ENCODE results near the gene TBC1D1. TPM values are rescaled to one million over a fixed set of nuclear protein-coding genes. Genes with fewer than 3 reads are reported as not detected.

The TBC1D1 gene
- total and polyA plus RNA-seq, 4 experiments from 2014 or later: 15.3 to 46.7 (median 34.3) TPM

GRCh38 chr4:38007645-38008044 is 116.8 kb downstream of the TBC1D1 start:
- no peaks in the 10 kb centered on the region for H3K27me3 ChIP-seq (ENCODE audit: insufficient read depth, low read length)
- no peak overlapping the region for H3K4me3 ChIP-seq (ENCODE audit: low read length in 2 of 2)
- no peaks in the 10 kb centered on the region for H3K36me3 Mint-ChIP-seq
- no peak overlapping the region for H3K4me3 Mint-ChIP-seq
- H3K4me1 ChIP-seq (ENCODE audit: insufficient read depth, low read length): peaks cover 4% of the 10 kb centered on the region
- no peak overlapping the region for H3K27ac Mint-ChIP-seq
- intact Hi-C loops (cut with micrococcal nuclease): no loop called here
- H3K9me3 Mint-ChIP-seq: no peaks in the 10 kb centered on the region
- no peaks in the 10 kb centered on the region for H3K9me3 ChIP-seq (ENCODE audit: control insufficient read depth in 1 of 2, low read length in 2 of 2)
- ChIA-PET CTCF (ENCODE audit: partially characterized antibody) (interaction anchor here (0.8 to 0.9 kb wide), 2 partner anchors 21 to 206 kb away, joined by 3 read pairs; no protein-coding TSS in a partner anchor), POLR2A (ENCODE audit: partially characterized antibody) (no interaction called here)
- H3K36me3 ChIP-seq (ENCODE audit: insufficient read depth, low read length): no peaks in the 10 kb centered on the region
- H3K27ac ChIP-seq (ENCODE audit: low read depth, low read length): no peak overlapping the region
- peaks cover 19 to 39% (median 28%) of the 10 kb centered on the region in 4 donors for H3K4me1 Mint-ChIP-seq
- DNase-seq: no peak
- H3K27me3 Mint-ChIP-seq: no peaks in the 10 kb centered on the region

GRCh38 chr4:38008571-38009021 is 117.7 kb downstream of the TBC1D1 start:
- peak overlapping the region in 1 of 7 donors; percentile 7 for H3K27ac Mint-ChIP-seq
- Histone ChIP-seq H3K4me3 (ENCODE audit: low read length in 2 of 2) (no peak overlapping the region), H3K27ac (ENCODE audit: low read depth, low read length) (no peak overlapping the region), H3K4me1 (ENCODE audit: insufficient read depth, low read length) (no peaks in the 10 kb centered on the region), H3K27me3 (ENCODE audit: insufficient read depth, low read length) (no peaks in the 10 kb centered on the region), H3K36me3 (ENCODE audit: insufficient read depth, low read length) (no peaks in the 10 kb centered on the region), H3K9me3 (ENCODE audit: control insufficient read depth in 1 of 2, low read length in 2 of 2) (no peaks in the 10 kb centered on the region)
- POLR2A ChIA-PET (ENCODE audit: partially characterized antibody): no interaction called here
- no peaks in the 10 kb centered on the region for H3K36me3 Mint-ChIP-seq
- H3K9me3 Mint-ChIP-seq: no peaks in the 10 kb centered on the region
- peaks cover 14 to 32% (median 20%) of the 10 kb centered on the region in 4 donors for H3K4me1 Mint-ChIP-seq
- intact Hi-C loops (cut with micrococcal nuclease): no loop called here
- H3K27me3 Mint-ChIP-seq: no peaks in the 10 kb centered on the region
- CTCF ChIA-PET (ENCODE audit: partially characterized antibody): interaction anchor here (0.8 kb wide), 1 partner anchor 20 kb away, joined by 3 read pairs; no protein-coding TSS in a partner anchor
- no peak for DNase-seq
- no peak overlapping the region for H3K4me3 Mint-ChIP-seq

- Histone ChIP-seq H3K4me1 (ENCODE audit: insufficient read depth, low read length) (no peaks in the 10 kb centered on the region), H3K27me3 (ENCODE audit: insufficient read depth, low read length) (no peaks in the 10 kb centered on the region), H3K4me3 (ENCODE audit: low read length in 2 of 2) (no peak overlapping the region), H3K27ac (ENCODE audit: low read depth, low read length) (no peak overlapping the region), H3K9me3 (ENCODE audit: control insufficient read depth in 1 of 2, low read length in 2 of 2) (no peaks in the 10 kb centered on the region), H3K36me3 (ENCODE audit: insufficient read depth, low read length) (no peaks in the 10 kb centered on the region)
- H3K36me3 Mint-ChIP-seq: peaks cover 0 to 3% of the 10 kb centered on the region in 2 donors
- no peaks in the 10 kb centered on the region for H3K9me3 Mint-ChIP-seq
- intact Hi-C loops (cut with micrococcal nuclease): no loop called here
- H3K27me3 Mint-ChIP-seq: no peaks in the 10 kb centered on the region
- no peak overlapping the region for H3K27ac Mint-ChIP-seq
- H3K4me3 Mint-ChIP-seq: no peak overlapping the region
- DNase-seq: no peak
- CTCF ChIA-PET (ENCODE audit: partially characterized antibody): no interaction called here
- H3K4me1 Mint-ChIP-seq: peaks cover 13 to 29% (median 16%) of the 10 kb centered on the region in 4 donors
- POLR2A ChIA-PET (ENCODE audit: partially characterized antibody): no interaction called here
Observed at GRCh38 chr4:38009421-38009820, 118.5 kb downstream of the TBC1D1 start.

- CTCF ChIA-PET (ENCODE audit: partially characterized antibody): no interaction called here
- Mint-ChIP-seq H3K4me3 (no peak overlapping the region), H3K27me3 (no peaks in the 10 kb centered on the region), H3K4me1 (peaks cover 9 to 25% (median 11%) of the 10 kb centered on the region in 4 donors), H3K36me3 (peaks cover 2 to 5% of the 10 kb centered on the region in 2 donors), H3K27ac (no peak overlapping the region), H3K9me3 (no peaks in the 10 kb centered on the region)
- Histone ChIP-seq H3K36me3 (ENCODE audit: insufficient read depth, low read length) (no peaks in the 10 kb centered on the region), H3K27ac (ENCODE audit: low read depth, low read length) (no peak overlapping the region), H3K9me3 (ENCODE audit: control insufficient read depth in 1 of 2, low read length in 2 of 2) (no peaks in the 10 kb centered on the region), H3K4me3 (ENCODE audit: low read length in 2 of 2) (no peak overlapping the region), H3K4me1 (ENCODE audit: insufficient read depth, low read length) (no peaks in the 10 kb centered on the region), H3K27me3 (ENCODE audit: insufficient read depth, low read length) (no peaks in the 10 kb centered on the region)
- intact Hi-C loops (cut with micrococcal nuclease): no loop called here
- POLR2A ChIA-PET (ENCODE audit: partially characterized antibody): no interaction called here
- DNase-seq: no peak
Observed at GRCh38 chr4:38009949-38010348, 119.1 kb downstream of the TBC1D1 start.

GRCh38 chr4:38011511-38012162 is 120.8 kb downstream of the TBC1D1 start:
- ChIA-PET CTCF (ENCODE audit: partially characterized antibody) (no interaction called here), POLR2A (ENCODE audit: partially characterized antibody) (no interaction called here)
- Histone ChIP-seq H3K36me3 (ENCODE audit: insufficient read depth, low read length) (no peaks in the 10 kb centered on the region), H3K4me3 (ENCODE audit: low read length in 2 of 2) (no peak overlapping the region), H3K27me3 (ENCODE audit: insufficient read depth, low read length) (no peaks in the 10 kb centered on the region), H3K4me1 (ENCODE audit: insufficient read depth, low read length) (no peaks in the 10 kb centered on the region), H3K27ac (ENCODE audit: low read depth, low read length) (no peak overlapping the region), H3K9me3 (ENCODE audit: control insufficient read depth in 1 of 2, low read length in 2 of 2) (no peaks in the 10 kb centered on the region)
- Mint-ChIP-seq H3K9me3 (no peaks in the 10 kb centered on the region), H3K27ac (peak overlapping the region in 2 of 7 donors; percentile 24 to 38), H3K4me3 (no peak overlapping the region), H3K27me3 (no peaks in the 10 kb centered on the region), H3K36me3 (peaks cover 13 to 17% of the 10 kb centered on the region in 2 donors), H3K4me1 (peaks cover 0 to 19% (median 9%) of the 10 kb centered on the region in 4 donors)
- intact Hi-C loops (cut with micrococcal nuclease): no loop called here
- DNase-seq: no peak

GRCh38 chr4:38013461-38014366 is 122.8 kb downstream of the TBC1D1 start:
- H3K4me1 ChIP-seq (ENCODE audit: insufficient read depth, low read length): no peaks in the 10 kb centered on the region
- Mint-ChIP-seq H3K36me3 (peaks cover 19 to 26% of the 10 kb centered on the region in 2 donors), H3K27me3 (no peaks in the 10 kb centered on the region), H3K4me3 (no peak overlapping the region), H3K9me3 (no peaks in the 10 kb centered on the region), H3K27ac (no peak overlapping the region), H3K4me1 (peaks cover 0 to 13% (median 2%) of the 10 kb centered on the region in 4 donors)
- H3K27ac ChIP-seq (ENCODE audit: low read depth, low read length): no peak overlapping the region
- ChIA-PET CTCF (ENCODE audit: partially characterized antibody) (no interaction called here), POLR2A (ENCODE audit: partially characterized antibody) (no interaction called here)
- H3K36me3 ChIP-seq (ENCODE audit: insufficient read depth, low read length): no peaks in the 10 kb centered on the region
- DNase-seq: no peak
- no peak overlapping the region for H3K4me3 ChIP-seq (ENCODE audit: low read length in 2 of 2)
- H3K27me3 ChIP-seq (ENCODE audit: insufficient read depth, low read length): no peaks in the 10 kb centered on the region
- intact Hi-C loops (cut with micrococcal nuclease): no loop called here
- no peaks in the 10 kb centered on the region for H3K9me3 ChIP-seq (ENCODE audit: control insufficient read depth in 1 of 2, low read length in 2 of 2)

- H3K36me3 ChIP-seq (ENCODE audit: insufficient read depth, low read length): no peaks in the 10 kb centered on the region
- H3K4me3 ChIP-seq (ENCODE audit: low read length in 2 of 2): no peak overlapping the region
- Mint-ChIP-seq H3K4me1 (peaks cover 0 to 13% (median 2%) of the 10 kb centered on the region in 4 donors), H3K36me3 (peaks cover 19 to 29% of the 10 kb centered on the region in 2 donors), H3K9me3 (no peaks in the 10 kb centered on the region), H3K27me3 (no peaks in the 10 kb centered on the region), H3K4me3 (no peak overlapping the region), H3K27ac (no peak overlapping the region)
- ChIA-PET POLR2A (ENCODE audit: partially characterized antibody) (no interaction called here), CTCF (ENCODE audit: partially characterized antibody) (interaction anchor here (1.0 kb wide), 2 partner anchors 21 to 211 kb away, joined by 3 read pairs; no protein-coding TSS in a partner anchor)
- no peak overlapping the region for H3K27ac ChIP-seq (ENCODE audit: low read depth, low read length)
- H3K4me1 ChIP-seq (ENCODE audit: insufficient read depth, low read length): no peaks in the 10 kb centered on the region
- intact Hi-C loops (cut with micrococcal nuclease): no loop called here
- H3K27me3 ChIP-seq (ENCODE audit: insufficient read depth, low read length): no peaks in the 10 kb centered on the region
- no peak for DNase-seq
- no peaks in the 10 kb centered on the region for H3K9me3 ChIP-seq (ENCODE audit: control insufficient read depth in 1 of 2, low read length in 2 of 2)
Observed at GRCh38 chr4:38014421-38014852, 123.6 kb downstream of the TBC1D1 start.

Measured in CD4-positive, alpha-beta memory T cell (primary cell).